ENCODE results near the gene NOX4.
"Not testable (repeated sequence)": the region's sequence is repeated elsewhere in the genome, so short reads cannot be mapped to it uniquely, and the experiment has no call there.

Gene NOX4

GRCh38 chr11:89436071-89436470, 55.1 kb downstream of the NOX4 start:
- Histone ChIP-seq H3K27me3 (ENCODE audit: control insufficient read depth in 3 of 3, insufficient read depth in 3 of 3, low read depth in 1 of 3, low read length in 3 of 3) (no peaks in the 10 kb centered on the region), H2BK5ac (ENCODE audit: low read length) (no peak overlapping the region), H4K91ac (ENCODE audit: low read depth, low read length, poor library complexity) (no peak overlapping the region), H3K27ac (replicated peaks; ENCODE audit: low read length) (no peak overlapping the region), H3K23ac (ENCODE audit: low read depth, low read length, poor library complexity) (no peak overlapping the region), H2AK5ac (ENCODE audit: low read depth, low read length) (no peak overlapping the region), H3K4me3 (ENCODE audit: low read length in 2 of 2) (no peak overlapping the region), H3K4ac (ENCODE audit: low read length) (no peak overlapping the region), H3K4me1 (ENCODE audit: control insufficient read depth in 2 of 2, insufficient read depth in 1 of 2, low read depth in 1 of 2, low read length in 2 of 2) (no peaks in the 10 kb centered on the region), H2BK15ac (ENCODE audit: low read length) (no peak overlapping the region), H3K18ac (ENCODE audit: low read length) (no peak overlapping the region), H2BK120ac (ENCODE audit: low read depth, low read length) (no peak overlapping the region), H3K9ac (ENCODE audit: low read depth, low read length, poor library complexity) (no peak overlapping the region), H3K14ac (ENCODE audit: low read length) (no peak overlapping the region), H2AFZ (ENCODE audit: low read length) (no peak overlapping the region), H3K4me2 (ENCODE audit: insufficient read depth, low read length, poor library complexity, severe bottlenecking) (no peak overlapping the region), H4K8ac (ENCODE audit: low read depth, low read length) (no peak overlapping the region), H3K79me1 (ENCODE audit: low read depth, low read length) (no peaks in the 10 kb centered on the region), H2BK12ac (ENCODE audit: low read length) (no peak overlapping the region), H3K9me3 (replicated peaks in 1 of 2; ENCODE audit: control insufficient read depth in 2 of 2, insufficient read depth in 1 of 2, low read depth in 1 of 2, low read length in 2 of 2) (no peaks in the 10 kb centered on the region), H3K36me3 (replicated peaks in 1 of 2; ENCODE audit: control insufficient read depth in 2 of 2, insufficient read depth in 2 of 2, low read length in 2 of 2) (peaks cover 0 to 18% of the 10 kb centered on the region in 2 donors)
- no CpG with 5 or more reads among the region's 3 CpGs for WGBS, 2 donors (ENCODE audit: extremely low coverage in 2 of 2, insufficient read length in 2 of 2, insufficient replicate concordance in 1 of 2)
- DNase-seq (ENCODE audit: low spot score) = no peak

DNA sequence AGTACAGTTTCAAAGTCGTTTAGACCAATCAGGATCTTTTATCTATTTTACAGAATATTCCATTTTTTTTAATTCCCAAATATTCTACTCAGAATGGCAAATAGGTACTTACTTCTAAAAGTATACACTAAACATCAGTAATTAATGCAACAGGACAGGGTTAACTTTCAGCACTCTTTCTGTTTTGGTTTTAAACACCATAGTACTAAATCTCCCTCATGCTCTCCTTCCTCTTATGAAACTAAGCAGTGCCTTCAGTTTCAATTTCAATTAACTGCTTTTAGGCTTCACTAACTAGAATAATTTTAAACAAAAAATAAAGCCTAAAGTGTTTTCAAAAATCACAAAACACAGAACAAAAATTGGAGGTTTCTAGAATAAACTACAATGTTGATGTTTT, 57.9 kb downstream of the NOX4 start:
- Histone ChIP-seq H3K9ac (ENCODE audit: low read depth, low read length, poor library complexity) (no peak overlapping the region), H2BK120ac (ENCODE audit: low read depth, low read length) (no peak overlapping the region), H3K4me1 (ENCODE audit: control insufficient read depth in 2 of 2, insufficient read depth in 1 of 2, low read depth in 1 of 2, low read length in 2 of 2) (no peaks in the 10 kb centered on the region), H3K14ac (ENCODE audit: low read length) (no peak overlapping the region), H4K91ac (ENCODE audit: low read depth, low read length, poor library complexity) (no peak overlapping the region), H2BK12ac (ENCODE audit: low read length) (no peak overlapping the region), H3K18ac (ENCODE audit: low read length) (no peak overlapping the region), H2BK5ac (ENCODE audit: low read length) (no peak overlapping the region), H2AFZ (ENCODE audit: low read length) (no peak overlapping the region), H3K27me3 (ENCODE audit: control insufficient read depth in 3 of 3, insufficient read depth in 3 of 3, low read depth in 1 of 3, low read length in 3 of 3) (no peaks in the 10 kb centered on the region), H3K4ac (ENCODE audit: low read length) (no peak overlapping the region), H2BK15ac (ENCODE audit: low read length) (no peak overlapping the region), H3K36me3 (replicated peaks in 1 of 2; ENCODE audit: control insufficient read depth in 2 of 2, insufficient read depth in 2 of 2, low read length in 2 of 2) (peaks cover 0 to 6% of the 10 kb centered on the region in 2 donors), H2AK5ac (ENCODE audit: low read depth, low read length) (no peak overlapping the region), H3K27ac (replicated peaks; ENCODE audit: low read length) (no peak overlapping the region), H3K79me1 (ENCODE audit: low read depth, low read length) (no peaks in the 10 kb centered on the region), H3K4me2 (ENCODE audit: insufficient read depth, low read length, poor library complexity, severe bottlenecking) (no peak overlapping the region), H3K4me3 (ENCODE audit: low read length in 2 of 2) (no peak overlapping the region), H4K8ac (ENCODE audit: low read depth, low read length) (no peak overlapping the region), H3K23ac (ENCODE audit: low read depth, low read length, poor library complexity) (no peak overlapping the region), H3K9me3 (replicated peaks in 1 of 2; ENCODE audit: control insufficient read depth in 2 of 2, insufficient read depth in 1 of 2, low read depth in 1 of 2, low read length in 2 of 2) (no peaks in the 10 kb centered on the region)
- no CpG with 5 or more reads among the region's 1 CpG for WGBS, 2 donors (ENCODE audit: extremely low coverage in 2 of 2, insufficient read length in 2 of 2, insufficient replicate concordance in 1 of 2)
- DNase-seq (ENCODE audit: low spot score) = no peak

- not testable (repeated sequence) for H3K27ac ChIP-seq (replicated peaks; ENCODE audit: low read length); H2AK5ac ChIP-seq (ENCODE audit: low read depth, low read length); H3K4me2 ChIP-seq (ENCODE audit: insufficient read depth, low read length, poor library complexity, severe bottlenecking); H3K4me1 ChIP-seq (ENCODE audit: control insufficient read depth in 2 of 2, insufficient read depth in 1 of 2, low read depth in 1 of 2, low read length in 2 of 2); H2BK120ac ChIP-seq (ENCODE audit: low read depth, low read length); H2BK12ac ChIP-seq (ENCODE audit: low read length); DNase-seq (ENCODE audit: low spot score); H3K9ac ChIP-seq (ENCODE audit: low read depth, low read length, poor library complexity); H3K4ac ChIP-seq (ENCODE audit: low read length); H3K4me3 ChIP-seq (ENCODE audit: low read length in 2 of 2); H3K9me3 ChIP-seq (replicated peaks in 1 of 2; ENCODE audit: control insufficient read depth in 2 of 2, insufficient read depth in 1 of 2, low read depth in 1 of 2, low read length in 2 of 2); H3K23ac ChIP-seq (ENCODE audit: low read depth, low read length, poor library complexity); H2BK5ac ChIP-seq (ENCODE audit: low read length); H3K79me1 ChIP-seq (ENCODE audit: low read depth, low read length); H4K8ac ChIP-seq (ENCODE audit: low read depth, low read length); H3K18ac ChIP-seq (ENCODE audit: low read length); H2AFZ ChIP-seq (ENCODE audit: low read length); H3K36me3 ChIP-seq (replicated peaks in 1 of 2; ENCODE audit: control insufficient read depth in 2 of 2, insufficient read depth in 2 of 2, low read length in 2 of 2); H4K91ac ChIP-seq (ENCODE audit: low read depth, low read length, poor library complexity); H3K14ac ChIP-seq (ENCODE audit: low read length); H2BK15ac ChIP-seq (ENCODE audit: low read length); H3K27me3 ChIP-seq (ENCODE audit: control insufficient read depth in 3 of 3, insufficient read depth in 3 of 3, low read depth in 1 of 3, low read length in 3 of 3)
- no CpG with 5 or more reads among the region's 3 CpGs for WGBS, 2 donors (ENCODE audit: extremely low coverage in 2 of 2, insufficient read length in 2 of 2, insufficient replicate concordance in 1 of 2)
These were observed 59.0 kb downstream of the NOX4 start for GRCh38 chr11:89432182-89432581.

GRCh38 chr11:89426501-89426900, 64.7 kb downstream of the NOX4 start:
- H3K36me3 ChIP-seq (replicated peaks in 1 of 2; ENCODE audit: control insufficient read depth in 2 of 2, insufficient read depth in 2 of 2, low read length in 2 of 2); H3K4me3 ChIP-seq (ENCODE audit: low read length in 2 of 2); H3K27me3 ChIP-seq (ENCODE audit: control insufficient read depth in 3 of 3, insufficient read depth in 3 of 3, low read depth in 1 of 3, low read length in 3 of 3); H4K8ac ChIP-seq (ENCODE audit: low read depth, low read length); H3K27ac ChIP-seq (replicated peaks; ENCODE audit: low read length); H2BK120ac ChIP-seq (ENCODE audit: low read depth, low read length); H2AK5ac ChIP-seq (ENCODE audit: low read depth, low read length); H3K9ac ChIP-seq (ENCODE audit: low read depth, low read length, poor library complexity); H3K4me2 ChIP-seq (ENCODE audit: insufficient read depth, low read length, poor library complexity, severe bottlenecking); H3K23ac ChIP-seq (ENCODE audit: low read depth, low read length, poor library complexity); H3K14ac ChIP-seq (ENCODE audit: low read length); H3K4me1 ChIP-seq (ENCODE audit: control insufficient read depth in 2 of 2, insufficient read depth in 1 of 2, low read depth in 1 of 2, low read length in 2 of 2); H4K91ac ChIP-seq (ENCODE audit: low read depth, low read length, poor library complexity); H2BK15ac ChIP-seq (ENCODE audit: low read length); H3K79me1 ChIP-seq (ENCODE audit: low read depth, low read length); H3K9me3 ChIP-seq (replicated peaks in 1 of 2; ENCODE audit: control insufficient read depth in 2 of 2, insufficient read depth in 1 of 2, low read depth in 1 of 2, low read length in 2 of 2); H2AFZ ChIP-seq (ENCODE audit: low read length); H3K4ac ChIP-seq (ENCODE audit: low read length); H2BK5ac ChIP-seq (ENCODE audit: low read length); DNase-seq (ENCODE audit: low spot score); H2BK12ac ChIP-seq (ENCODE audit: low read length); H3K18ac ChIP-seq (ENCODE audit: low read length): not testable (repeated sequence)
- WGBS, 2 donors (ENCODE audit: extremely low coverage in 2 of 2, insufficient read length in 2 of 2, insufficient replicate concordance in 1 of 2) = no CpG with 5 or more reads among the region's 7 CpGs
